HCT116 (cell line): ENCODE results near the gene SYN1. TPM values are rescaled to one million over a fixed set of nuclear protein-coding genes. Genes with fewer than 3 reads are reported as not detected.

Experiments used
- ATAC-seq: fragments of 200-7000 bp; cut with Tn5 transposase; 2 replicates; pipeline ENCODE4 v1.9.1; 2020; ENCODE audit warnings: mild to moderate bottlenecking, moderate library complexity
- BruUV-seq: library from RNA; stranded (reverse); fragments of 400-500 nt; replicated peaks from 2 replicates; lab custom pipeline; 2021; lab: Mats Ljungman, UMichigan
- CTCF ChIA-PET: fragments of 300-600 bp; sonication (Branson Sonifier 250); formaldehyde crosslinking; loops from one replicate; lab custom pipeline; 2021; ENCODE audit warnings: antibody characterized with exemption; lab: Charles Lee
- POLR2A ChIA-PET: fragments of 300-600, 350-600 bp; sonication (Branson Sonifier 250); formaldehyde crosslinking; loops from one replicate; lab custom pipeline; 2021; ENCODE audit warnings: antibody characterized with exemption; lab: Charles Lee
- RAD21 ChIA-PET, 2 experiments: fragments of 300-600 bp; sonication (Branson Sonifier 250); formaldehyde crosslinking; loops; one replicate each; lab custom pipeline; 2023; ENCODE audit warnings: low total read pairs in 2 of 2; ENCODE audit not compliant: uncharacterized antibody in 2 of 2, unreplicated experiment in 2 of 2, low non-redundant PET in 1 of 2; lab: Charles Lee
- DNase-seq: peaks from one replicate; pipeline ENCODE4 v3.0.0-alpha.2; 2010; ENCODE audit warnings: low read depth, low spot score
- H2AFZ ChIP-seq: fragments of 200-600 bp; shearing (Covaris generic), sonication (generic); 2 replicates; pipeline ENCODE4 v1.6.1; 2017; ENCODE audit warnings: low read depth, mixed run types, mixed read lengths, antibody characterized with exemption, low read length; ENCODE audit not compliant: poor library complexity, severe bottlenecking
- H3K27ac ChIP-seq: 2 replicates; pipeline ENCODE4 v1.5.1; 2012; ENCODE audit warnings: low read depth, low read length
- H3K27me3 ChIP-seq: fragments of 200-600 bp; sonication (generic); 2 replicates; pipeline ENCODE4 v1.6.1; 2016; ENCODE audit warnings: mixed run types, low read length, mixed read lengths; ENCODE audit not compliant: insufficient read depth
- H3K36me3 ChIP-seq, 2 experiments: fragments of 200-500 bp in 1 of 2; fragments of 200-600 bp in 1 of 2; sonication (Bioruptor generic) in 1 of 2; sonication (generic) in 1 of 2; 2 replicates each; pipeline versions ENCODE4 v1.5.1 to v1.6.1; 2014 to 2016; ENCODE audit warnings: low read length in 2 of 2, inconsistent platforms in 1 of 2, mixed read lengths in 1 of 2, mixed run types in 1 of 2; ENCODE audit not compliant: insufficient read depth in 2 of 2, control insufficient read depth in 1 of 2
- H3K4me1 ChIP-seq, 2 experiments: fragments of 200-600 bp in 1 of 2; sonication (generic) in 1 of 2; 2 replicates each; pipeline versions ENCODE4 v1.5.1 to v1.6.1; 2012 to 2017; ENCODE audit warnings: low read length in 2 of 2, inconsistent platforms in 1 of 2, mild to moderate bottlenecking in 1 of 2, mixed read lengths in 1 of 2, mixed run types in 1 of 2, moderate library complexity in 1 of 2; ENCODE audit not compliant: insufficient read depth in 2 of 2, control insufficient read depth in 1 of 2
- H3K4me2 ChIP-seq: fragments of 200-600 bp; sonication (generic); 2 replicates; pipeline ENCODE4 v1.6.1; 2017; ENCODE audit warnings: mixed run types, low read length, mixed read lengths
- H3K4me3 ChIP-seq, 2 experiments: fragments of 200-600 bp in 1 of 2; sonication (generic) in 1 of 2; replicated peaks in 1 of 2; 2 replicates each; pipeline ENCODE4 v1.5.1; 2011 to 2016; ENCODE audit warnings: low read length in 2 of 2, control low read depth in 1 of 2, low read depth in 1 of 2, mild to moderate bottlenecking in 1 of 2, mixed read lengths in 1 of 2, mixed run types in 1 of 2
- H3K79me2 ChIP-seq: fragments of 200-600 bp; sonication (generic); 2 replicates; pipeline ENCODE4 v1.6.1; 2017; ENCODE audit warnings: mild to moderate bottlenecking, mixed run types, low read length, moderate library complexity, mixed read lengths; ENCODE audit not compliant: insufficient read depth
- H3K9ac ChIP-seq: fragments of 200-600 bp; sonication (generic); 2 replicates; pipeline ENCODE4 v1.6.1; 2016; ENCODE audit warnings: low read length, mixed read lengths
- H3K9me2 ChIP-seq: fragments of 200-600 bp; sonication (generic), shearing (Covaris generic); 2 replicates; pipeline ENCODE4 v1.6.1; 2017; ENCODE audit warnings: mixed run types, mild to moderate bottlenecking, moderate library complexity; ENCODE audit not compliant: insufficient read depth
- H3K9me3 ChIP-seq, 2 experiments: fragments of 200-500 bp in 1 of 2; fragments of 200-600 bp in 1 of 2; sonication (Bioruptor generic) in 1 of 2; sonication (generic) in 1 of 2; 2 replicates each; pipeline ENCODE4 v1.6.1; 2014 to 2017; ENCODE audit warnings: low read length in 2 of 2, mixed read lengths in 2 of 2, inconsistent platforms in 1 of 2, low read depth in 1 of 2, mild to moderate bottlenecking in 1 of 2, mixed run types in 1 of 2, moderate library complexity in 1 of 2; ENCODE audit not compliant: control insufficient read depth in 1 of 2, insufficient read depth in 1 of 2
- H4K20me1 ChIP-seq: fragments of 200-600 bp; sonication (generic), shearing (Covaris generic); 2 replicates; pipeline ENCODE4 v1.6.1; 2017; ENCODE audit warnings: mixed run types, mild to moderate bottlenecking, moderate library complexity; ENCODE audit not compliant: insufficient read depth
- ATF3 ChIP-seq: IDR thresholded peaks from 2 replicates; pipeline ENCODE4 v1.6.1; 2012
- CBX3 ChIP-seq: IDR thresholded peaks from 2 replicates; pipeline ENCODE4 v1.6.1; 2012; ENCODE audit warnings: low read depth
- CTCF ChIP-seq, 3 experiments: fragments of 200-600 bp in 1 of 3; sonication (generic) in 1 of 3; IDR thresholded peaks in 2 of 3; conservative IDR thresholded peaks in 1 of 3; 2 replicates each; pipeline ENCODE4 v1.5.1; 2012 to 2017; ENCODE audit warnings: low read depth in 2 of 3, low read length in 2 of 3, antibody characterized with exemption in 1 of 3, borderline replicate concordance in 1 of 3, control low read depth in 1 of 3, mild to moderate bottlenecking in 1 of 3, mixed read lengths in 1 of 3, mixed run types in 1 of 3, moderate library complexity in 1 of 3; ENCODE audit not compliant: insufficient read depth in 1 of 3
- EZH2 ChIP-seq: fragments of 200-600 bp; sonication (generic); IDR thresholded peaks from 2 replicates; pipeline ENCODE4 v1.6.1; 2017; ENCODE audit warnings: antibody characterized with exemption, mixed run types
- FOSL1 ChIP-seq: IDR thresholded peaks from 2 replicates; pipeline ENCODE4 v1.6.1; 2012; ENCODE audit warnings: low read depth
- POLR2AphosphoS5 ChIP-seq: IDR thresholded peaks from 2 replicates; pipeline ENCODE4 v1.6.1; 2011; ENCODE audit warnings: mild to moderate bottlenecking, low read depth, low read length, moderate library complexity
- REST ChIP-seq: IDR thresholded peaks from 2 replicates; pipeline ENCODE4 v1.6.1; 2012; ENCODE audit warnings: low read depth
- SIN3A ChIP-seq: IDR thresholded peaks from 2 replicates; pipeline ENCODE4 v1.6.1; 2012; ENCODE audit warnings: low read depth
- SRF ChIP-seq: IDR thresholded peaks from 2 replicates; pipeline ENCODE4 v1.6.1; 2012; ENCODE audit warnings: low read depth
- TCF7L2 ChIP-seq: IDR thresholded peaks from 2 replicates; pipeline ENCODE4 v1.7.0; 2011; ENCODE audit warnings: borderline replicate concordance, inconsistent platforms; ENCODE audit not compliant: insufficient read depth, insufficient read length; ENCODE audit errors: extremely low read depth
- ZFX ChIP-seq: fragments of 450-650 bp; IDR thresholded peaks from 2 replicates; pipeline ENCODE4 v1.6.1; 2017
- ZNF274 ChIP-seq: fragments of 200-500 bp; sonication (Bioruptor generic); IDR thresholded peaks from 2 replicates; pipeline ENCODE4 v1.6.1; 2014; ENCODE audit warnings: mild to moderate bottlenecking, low read depth, low read length, inconsistent platforms
- intact Hi-C: fragments of 100-400 bp; cut with micrococcal nuclease; formaldehyde crosslinking; loops from 2 replicates; pipeline ENCODE4 v1.10.0; 2022
- total RNA-seq: library from RNA; stranded (reverse); gene quantifications from one replicate; pipeline ENCODE4 v1.2.1, GENCODE V29; 2021; ENCODE audit not compliant: unreplicated experiment

The SYN1 gene
- total RNA-seq, 1 experiment from 2014 or later, result 0.86 TPM

- TF ChIP-seq REST, result no peak
- TF ChIP-seq ATF3, result no peak
- no peak for TF ChIP-seq ZFX
- TF ChIP-seq, all 23 proteins: peak for 2
Observed at GRCh38 chrX:47643926-47644325, 24.3 kb upstream of the SYN1 start (continued).

- Histone ChIP-seq H3K27ac (no peak overlapping the region), H3K9me3 (no peaks in the 10 kb centered on the region), H3K9ac (no peak overlapping the region), H3K4me2 (no peak overlapping the region), H3K27me3 (no peaks in the 10 kb centered on the region), H2AFZ (no peak overlapping the region), H3K79me2 (peaks cover 7% of the 10 kb centered on the region), H3K9me2 (no peaks in the 10 kb centered on the region), H3K4me1 (no peaks in the 10 kb centered on the region), H3K4me3 (no peak overlapping the region)
- DNase-seq (no peak), ATAC-seq (no peak)
- intact Hi-C loops, result no loop called here
- RAD21 ChIA-PET, result no interaction called here
- POLR2A ChIA-PET, result no interaction called here
- CTCF ChIA-PET, result no interaction called here
- BruUV-seq, result no TSS peak
- TF ChIP-seq ZNF274 (no peak), TCF7L2 (no peak), REST (no peak), SIN3A (no peak), EZH2 (no peak), POLR2AphosphoS5 (no peak), SRF (no peak), FOSL1 (no peak), CTCF (IDR thresholded peaks at IDR 0.05 in 2 of 3, conservative IDR thresholded peaks at IDR 0.05 in 1 of 3; ENCODE audit: borderline replicate concordance in 1 of 3, insufficient read depth in 1 of 3, low read depth in 2 of 3, low read length in 2 of 3) (no peak), CBX3 (no peak)
- TF ChIP-seq, all 23 proteins: peak for 0
- no peaks in the 10 kb centered on the region for H4K20me1 ChIP-seq
- H3K36me3 ChIP-seq, result peaks cover 4 to 10% of the 10 kb centered on the region in 2 experiments; a peak in 3 of 4 replicates
Observed at GRCh38 chrX:47638816-47639215, 19.2 kb upstream of the SYN1 start.
